NCI-H2029 (cell line): ENCODE data around the gene OXER1.

Experiments used
- DNase-seq: peaks from one replicate; lab custom pipeline; 2025; lab: John Stamatoyannopoulos, UW

Gene OXER1

DNA sequence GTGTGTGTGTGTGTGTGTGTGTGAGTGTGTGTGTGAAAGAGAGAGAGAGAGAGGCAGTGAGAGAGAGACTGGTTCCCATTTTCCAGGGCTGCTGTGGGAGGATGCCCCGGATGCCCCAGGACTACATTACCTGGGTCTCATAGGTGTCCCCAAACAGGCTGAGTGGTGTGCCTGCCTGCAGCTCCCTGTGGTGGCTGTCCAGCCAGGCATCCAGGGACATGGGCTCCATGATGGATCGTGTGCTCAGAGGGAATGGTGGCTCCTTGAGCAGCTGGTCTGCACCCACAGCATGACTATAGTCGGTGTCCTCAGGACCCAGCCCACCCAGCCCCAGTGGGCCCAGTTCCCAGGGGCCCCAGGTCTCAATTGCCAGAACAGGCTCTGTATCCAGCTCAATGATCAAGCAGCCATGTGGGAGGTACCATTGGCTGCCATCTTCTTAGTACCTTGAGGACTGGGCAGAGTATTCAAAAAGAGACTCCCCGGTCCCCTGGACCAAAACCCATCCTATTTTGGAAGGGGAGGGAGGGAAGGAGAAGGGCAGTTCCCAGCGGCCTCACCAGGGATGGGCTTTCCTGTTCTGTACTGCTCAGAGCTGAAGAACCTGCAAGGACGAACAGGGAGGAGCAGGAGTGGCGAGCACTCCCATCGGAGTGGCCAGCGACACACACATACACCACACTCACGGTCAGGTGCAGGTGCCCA lies 5.8 kb upstream of the OXER1 start:
- DNase-seq = no peak

DNA sequence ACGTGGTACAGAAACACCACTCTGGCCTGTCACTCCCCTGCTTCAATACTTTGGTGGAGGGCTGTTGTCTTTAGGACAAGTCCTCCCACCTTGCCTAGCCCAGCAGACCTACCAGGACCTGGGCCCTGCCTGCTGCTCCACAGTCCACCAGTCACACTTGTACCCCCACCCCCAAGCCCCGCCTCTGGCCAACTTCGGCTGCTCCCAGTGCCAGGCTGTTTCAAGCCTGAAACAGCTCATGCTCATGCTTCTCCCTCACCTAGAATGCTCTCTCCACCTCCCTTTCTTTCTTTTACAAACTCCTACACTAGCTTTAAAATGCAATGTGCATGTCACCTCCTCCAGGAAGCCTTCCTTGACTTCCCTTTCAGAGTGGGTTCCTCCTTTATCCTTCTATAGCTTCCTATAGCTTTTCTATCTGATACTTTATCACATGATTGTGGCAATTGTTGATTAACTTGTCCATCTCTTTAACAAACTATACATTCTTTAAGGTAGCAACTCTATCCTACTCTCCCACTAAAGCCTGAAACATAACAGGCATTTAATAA lies 4.8 kb upstream of the OXER1 start:
- no peak for DNase-seq

DNA sequence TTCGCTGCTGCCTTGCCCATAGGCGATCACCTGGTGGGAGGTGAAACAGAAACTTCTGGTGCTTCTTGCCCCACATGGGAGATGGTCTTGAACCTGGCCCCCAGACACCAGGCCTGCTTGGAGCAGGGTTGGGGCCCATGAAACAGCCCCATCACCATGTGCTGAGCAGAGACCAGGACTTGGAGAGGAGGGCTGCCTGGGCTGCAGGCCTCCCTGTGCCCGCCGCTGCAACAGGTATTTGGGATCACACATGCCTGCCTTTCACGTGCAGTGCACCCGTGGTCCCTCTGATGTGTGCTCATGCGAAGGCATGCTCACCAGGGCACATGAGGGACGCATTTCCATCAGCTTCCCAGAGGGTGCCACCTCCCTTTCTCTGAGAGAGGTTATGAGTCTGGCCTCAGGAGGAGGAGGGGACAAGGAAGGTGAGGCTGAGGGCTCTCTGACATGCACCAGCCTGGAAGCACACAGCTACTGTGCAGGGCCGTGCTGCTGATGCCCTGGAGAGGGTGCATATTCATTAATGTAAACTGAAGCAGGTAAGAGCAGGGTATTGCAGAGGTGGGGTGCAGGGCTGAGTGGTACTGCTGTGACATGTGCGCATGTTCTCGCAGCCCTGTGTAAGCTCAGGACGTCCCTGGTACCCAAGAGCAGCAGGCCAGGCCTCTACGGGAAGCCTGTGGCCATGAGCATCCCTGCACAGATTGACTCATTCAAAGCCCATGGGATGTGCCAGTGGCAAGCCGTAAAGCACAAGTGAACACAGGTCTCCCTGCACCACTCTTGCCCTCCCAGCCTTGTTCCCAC lies 4.2 kb upstream of the OXER1 start:
- DNase-seq = no peak

DNA sequence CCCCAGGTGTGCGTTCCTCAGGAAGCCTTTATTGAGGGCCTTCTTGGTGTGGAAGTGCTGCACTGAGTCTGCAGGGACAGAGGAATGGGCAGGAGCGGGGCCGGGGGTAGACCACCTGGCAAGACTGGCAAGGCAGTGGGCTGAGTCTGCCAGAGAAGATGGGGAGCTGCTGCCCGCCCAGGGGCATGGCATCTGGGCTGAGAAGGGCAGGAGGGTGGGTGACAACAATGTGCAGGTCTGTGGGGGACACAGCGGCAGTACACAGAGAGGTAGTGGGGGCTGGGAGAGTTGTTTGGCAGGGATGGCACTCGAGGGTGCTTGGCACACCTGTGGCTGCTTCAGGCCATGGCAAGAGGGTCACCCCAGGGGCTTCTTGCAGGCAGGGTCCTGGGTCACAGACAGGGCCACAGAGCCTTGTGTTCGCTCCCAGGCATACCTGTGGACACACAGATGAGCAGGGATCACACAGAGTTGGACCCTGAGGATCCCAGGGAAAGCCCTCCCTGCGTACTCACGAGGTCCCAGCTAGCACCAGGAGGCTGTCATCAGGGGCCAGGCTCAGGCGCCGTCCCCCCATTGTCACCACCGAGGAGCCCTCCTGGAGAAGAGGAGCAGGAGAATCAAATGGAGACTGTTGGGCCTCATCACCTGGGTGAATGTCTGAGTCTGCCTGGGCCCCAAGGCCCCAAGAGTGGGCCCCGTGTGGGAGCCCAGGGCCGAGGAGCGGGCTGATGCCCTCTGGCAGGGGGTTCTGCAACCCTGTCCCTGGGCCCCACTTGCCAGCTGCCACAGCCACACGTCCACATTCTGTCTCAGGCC lies 3.4 kb upstream of the OXER1 start:
- DNase-seq = no peak

DNA sequence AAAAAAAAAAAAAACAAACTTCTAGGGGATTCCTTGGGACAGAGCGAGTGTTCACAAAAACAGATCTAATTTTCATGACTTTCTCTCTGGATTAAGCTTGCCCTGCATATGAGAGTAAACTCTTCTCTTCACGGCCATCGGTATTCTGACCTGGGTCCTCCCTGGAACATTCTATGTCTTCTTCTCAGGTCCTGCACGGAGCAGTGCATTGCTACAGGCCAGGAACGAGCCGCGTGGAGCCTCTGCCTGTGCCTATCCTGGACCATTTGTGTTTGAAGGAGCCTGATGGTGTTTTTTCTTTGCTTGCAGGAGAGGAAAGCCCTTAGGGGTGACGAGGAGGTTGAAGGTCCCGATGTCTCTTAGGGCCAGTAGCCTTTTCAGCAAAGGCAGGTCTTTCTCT lies 1.8 kb upstream of the OXER1 start:
- DNase-seq = no peak

DNA sequence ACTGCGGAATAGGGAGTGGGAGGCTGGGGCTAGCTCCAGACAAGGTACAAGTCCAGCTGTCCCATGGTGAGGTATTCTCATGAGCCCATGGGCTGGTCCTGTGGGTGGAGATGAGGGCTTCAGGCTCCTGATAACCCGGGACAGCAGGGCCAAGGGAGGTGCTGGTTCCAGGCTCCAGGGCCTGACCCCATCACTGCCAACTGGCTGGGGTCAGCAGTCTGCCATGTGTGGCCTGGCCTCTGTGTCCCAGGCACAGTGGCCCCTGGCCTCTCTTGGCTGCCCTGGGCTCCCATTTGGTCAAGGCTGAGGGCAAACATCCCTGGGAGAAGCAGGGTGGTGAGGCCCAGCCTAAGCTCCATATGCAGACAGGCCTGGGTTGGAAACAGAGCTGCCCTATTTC lies 966 bp upstream of the OXER1 start:
- no peak for DNase-seq

DNA sequence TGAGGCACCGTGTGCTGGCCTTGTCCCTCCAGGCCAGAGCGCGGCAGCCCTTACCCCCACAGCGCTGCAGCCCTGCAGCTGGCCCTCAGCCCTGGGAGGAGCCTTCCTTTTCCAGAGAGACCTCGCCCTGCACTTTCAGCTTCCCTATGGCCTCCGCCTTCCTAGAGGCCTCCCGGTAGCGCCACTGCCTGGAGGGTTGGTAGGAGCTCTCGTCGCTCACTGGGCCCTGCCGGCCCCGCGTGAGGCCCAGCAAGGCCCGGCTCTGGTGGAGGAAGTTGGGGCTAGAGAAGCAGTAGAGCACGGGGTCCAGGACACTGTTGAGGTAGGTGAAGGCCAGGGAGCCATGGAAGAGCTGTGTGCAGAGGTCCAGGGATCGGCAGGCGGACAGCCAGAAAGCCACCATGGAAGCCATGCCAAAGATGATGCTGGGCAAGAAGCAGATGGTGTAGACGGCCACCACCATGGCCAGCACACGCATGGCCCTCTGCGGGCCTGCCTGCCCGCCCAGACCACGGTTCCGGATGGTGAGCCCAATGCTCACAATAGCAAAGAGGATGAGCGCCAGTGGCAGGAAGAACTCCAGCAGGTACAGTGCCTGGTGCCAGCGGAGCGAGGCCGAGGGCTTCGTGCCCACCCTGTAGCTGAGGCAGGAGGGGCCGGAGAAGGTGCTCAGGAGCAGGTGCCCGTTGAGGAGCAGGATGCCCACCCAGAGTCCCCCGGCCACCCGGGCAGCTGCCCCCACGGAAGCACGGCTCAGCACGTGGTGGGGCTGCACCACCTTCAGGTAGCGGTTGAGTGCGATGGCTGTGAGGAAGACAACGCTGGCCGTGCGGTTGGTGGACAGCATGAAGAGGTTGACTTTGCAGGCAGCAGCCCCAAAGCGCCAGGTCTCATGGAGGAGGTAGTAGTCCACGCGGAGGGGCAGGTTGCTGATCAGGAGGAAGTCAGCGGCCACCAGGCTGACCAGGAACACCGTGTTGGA lies 821 bp downstream of the OXER1 start:
- no peak for DNase-seq

DNA sequence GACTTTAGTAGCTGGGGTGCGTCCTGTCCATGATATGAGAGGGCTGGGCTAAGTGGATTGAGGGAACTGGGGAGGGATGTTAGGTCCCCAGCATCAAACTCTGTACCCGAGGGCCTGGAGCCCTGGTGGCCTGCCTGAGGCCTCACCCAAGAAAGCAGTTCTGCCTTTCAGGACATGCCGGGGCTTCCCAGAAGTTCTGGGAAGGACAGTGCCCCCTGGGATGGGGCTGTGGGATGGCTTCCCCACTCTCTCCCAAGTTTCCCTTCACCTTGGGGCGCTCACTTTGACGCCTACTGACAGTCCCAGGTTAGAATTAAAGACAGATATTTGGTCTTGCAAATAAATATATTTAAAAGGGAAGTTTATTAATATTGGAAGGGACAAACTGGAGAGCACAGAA lies 1.8 kb downstream of the OXER1 start:
- DNase-seq = no peak

DNA sequence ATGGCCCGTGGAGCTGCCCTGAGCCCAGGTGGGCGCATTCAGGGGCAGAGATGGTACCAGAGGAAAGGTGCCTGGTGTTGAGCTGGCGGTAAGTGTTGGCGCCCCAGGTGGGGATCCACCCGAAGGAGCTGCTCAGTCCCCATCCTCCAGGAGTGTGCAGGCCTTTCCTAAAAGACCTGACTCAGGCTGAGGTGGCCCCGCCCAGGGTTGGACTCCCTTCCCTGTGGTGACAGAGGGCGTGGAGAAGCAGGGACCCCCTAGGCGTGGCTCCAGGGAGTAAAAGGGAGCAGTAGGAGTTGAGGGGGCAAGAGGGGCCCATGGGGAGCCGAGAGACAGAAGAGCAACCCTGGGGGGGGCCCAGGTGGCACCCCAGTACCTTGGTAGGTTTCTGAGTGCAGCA lies 2.4 kb downstream of the OXER1 start:
- no peak for DNase-seq

DNA sequence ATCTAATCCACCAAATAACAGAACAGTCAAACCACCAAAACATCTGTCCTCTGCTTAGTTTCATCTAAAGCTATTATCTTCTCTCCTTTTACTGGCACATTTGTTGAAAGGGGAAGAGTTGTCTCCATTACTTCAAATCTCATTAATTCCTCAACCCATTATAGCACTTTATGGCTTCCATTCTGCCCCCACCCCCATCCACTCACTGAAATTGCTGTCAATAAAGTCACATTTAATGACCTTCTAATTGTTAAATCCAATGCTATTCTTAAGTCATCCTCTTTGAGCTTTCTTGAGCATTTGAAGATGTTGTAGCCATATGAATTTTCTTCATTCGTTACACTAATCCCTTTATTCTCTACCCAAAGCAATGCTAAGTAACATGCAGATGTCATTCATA lies 5.2 kb downstream of the OXER1 start:
- no peak for DNase-seq

DNA sequence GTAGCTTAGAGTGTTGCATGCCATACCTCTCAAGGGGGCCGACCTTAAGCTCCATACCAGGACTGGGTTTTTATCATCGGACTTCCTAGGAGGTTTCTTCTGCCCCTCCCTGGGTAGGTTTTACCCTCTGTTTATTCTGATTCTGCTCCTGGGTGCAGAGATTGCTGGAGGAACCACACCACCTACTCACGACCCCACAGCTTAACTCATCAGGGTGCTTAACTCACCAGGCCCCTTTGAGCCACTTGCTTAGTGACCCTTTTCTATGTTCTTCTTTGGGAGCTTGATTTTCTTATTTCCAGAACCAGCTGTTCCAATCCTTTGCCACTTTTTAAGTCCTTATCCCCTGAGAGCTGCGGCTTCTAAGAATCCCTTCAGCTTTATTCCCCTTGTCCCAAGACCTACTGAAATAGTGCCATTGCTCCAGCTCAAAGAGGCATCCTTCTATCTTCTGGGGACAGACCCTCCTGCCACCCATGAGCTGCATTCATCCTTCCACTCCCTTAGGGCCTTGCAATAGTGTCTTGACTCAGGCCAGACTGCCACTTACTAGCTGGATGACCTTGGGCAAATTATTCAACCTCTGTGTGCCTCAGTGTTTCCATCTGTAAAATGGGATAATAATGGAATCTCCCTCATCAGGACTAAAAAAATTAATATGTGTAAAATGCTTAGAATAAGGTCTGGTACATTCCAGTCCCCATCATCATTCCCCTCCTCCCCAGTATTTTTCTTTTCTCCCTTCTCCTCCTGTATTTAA lies 5.8 kb downstream of the OXER1 start:
- no peak for DNase-seq

DNA sequence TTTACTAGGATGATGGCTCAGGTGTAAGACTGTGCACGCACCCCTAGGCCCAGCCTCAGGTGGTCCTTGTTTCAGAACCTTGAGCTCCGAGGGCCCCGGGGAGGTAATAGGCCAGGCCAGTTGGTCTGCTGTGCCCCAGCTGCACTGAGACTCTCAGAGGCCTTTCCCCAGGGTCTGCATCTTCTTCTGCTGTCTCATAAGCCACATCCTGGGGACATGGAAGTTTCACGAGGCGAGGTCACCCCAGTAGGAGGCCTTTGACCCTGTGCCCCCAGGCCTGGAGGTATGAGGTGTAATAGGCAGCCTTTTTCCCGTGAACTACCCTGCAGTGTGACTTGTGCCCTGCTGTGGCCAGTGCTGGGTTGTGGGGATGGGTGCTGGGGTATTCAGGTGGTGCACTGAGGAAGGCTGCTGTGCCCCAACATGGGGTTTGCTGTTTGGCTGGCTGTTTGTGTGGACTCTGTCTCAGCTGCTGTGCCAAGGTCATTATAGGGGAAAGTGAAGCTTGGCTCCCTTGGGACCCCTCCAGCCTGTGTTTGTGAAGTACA lies 6.9 kb downstream of the OXER1 start:
- no peak for DNase-seq

DNA sequence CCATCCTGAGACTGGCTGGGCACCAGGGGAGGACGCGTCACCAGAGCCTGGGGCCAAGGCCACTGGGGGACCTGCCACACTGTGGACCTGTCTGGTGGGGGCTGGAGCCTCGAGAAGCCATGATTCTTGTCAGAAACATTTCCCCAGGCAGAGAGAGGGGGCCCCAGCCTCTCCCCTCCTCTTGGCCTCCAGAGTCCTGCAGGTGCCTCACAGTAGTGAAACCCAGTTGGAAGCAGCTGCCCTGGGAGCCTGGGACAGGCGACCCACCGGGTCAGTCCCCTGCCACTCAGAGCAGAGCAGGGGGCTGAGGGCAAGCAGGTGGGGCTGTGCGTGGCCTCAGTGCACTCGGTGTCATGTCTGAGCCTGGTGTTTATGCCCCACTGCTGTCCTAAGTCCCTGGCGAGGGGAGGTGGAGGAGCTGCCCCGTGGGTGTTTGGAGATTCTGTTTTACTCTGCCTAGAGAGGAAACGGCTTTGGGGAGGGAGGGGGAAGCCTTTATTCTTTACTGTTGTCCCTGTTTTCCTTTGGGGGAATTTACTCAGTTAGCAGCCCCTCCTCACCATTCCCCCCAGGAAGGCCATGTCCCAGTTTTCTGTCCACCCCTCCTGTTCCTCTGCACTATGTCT lies 7.7 kb downstream of the OXER1 start:
- DNase-seq = no peak

DNA sequence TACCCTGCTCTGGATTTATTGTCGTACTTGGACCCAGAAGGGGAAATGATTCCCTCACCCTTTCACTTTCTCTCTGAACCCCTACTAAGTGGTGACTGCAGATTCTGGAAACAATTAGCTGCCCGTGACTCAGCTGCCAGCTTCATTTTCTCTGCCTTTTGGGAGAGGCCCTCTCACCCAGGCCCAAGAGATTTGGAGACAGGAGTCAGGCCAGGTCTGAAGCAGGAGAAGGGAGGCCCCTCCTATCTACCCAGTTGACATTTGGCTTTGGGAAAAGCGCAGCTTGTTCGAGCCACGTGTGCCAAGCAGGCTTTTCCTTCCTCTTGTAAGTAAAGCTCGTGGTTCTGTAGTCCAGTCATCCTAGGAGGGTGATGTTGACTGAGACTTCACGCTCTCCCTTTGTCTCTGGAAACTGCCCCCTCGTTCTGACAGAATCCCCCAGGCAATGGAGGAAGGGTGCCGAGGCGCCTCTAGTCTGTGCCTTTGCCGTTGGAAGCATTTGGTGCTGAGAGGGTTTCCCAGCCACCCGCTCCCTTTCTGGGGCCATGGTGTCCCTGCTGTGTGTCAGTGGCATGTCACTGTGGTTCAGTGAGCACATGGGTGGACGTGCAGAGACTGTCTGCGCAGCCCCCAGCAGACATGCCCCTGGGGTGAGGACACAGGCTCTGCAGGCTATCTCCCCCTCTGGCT lies 8.6 kb downstream of the OXER1 start:
- DNase-seq = no peak

DNA sequence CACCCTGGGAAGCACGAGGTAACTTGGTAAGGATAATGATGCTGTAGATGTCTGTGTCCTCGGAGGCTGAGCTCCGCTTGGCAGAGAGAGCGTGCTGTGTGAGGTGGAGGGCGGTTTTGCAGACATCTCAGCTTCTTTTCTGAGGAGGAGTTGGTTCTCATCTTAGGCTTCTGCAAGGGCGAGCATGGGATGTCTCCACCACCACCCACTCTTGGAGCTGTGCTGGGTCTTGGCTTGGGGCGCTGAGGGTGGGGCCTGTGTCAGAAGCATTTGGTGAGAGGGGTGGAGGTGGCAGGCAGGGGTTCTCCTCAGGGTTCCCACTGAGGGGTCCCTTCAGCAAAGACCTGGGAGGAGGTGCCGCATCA lies 9.2 kb downstream of the OXER1 start:
- no peak for DNase-seq

DNA sequence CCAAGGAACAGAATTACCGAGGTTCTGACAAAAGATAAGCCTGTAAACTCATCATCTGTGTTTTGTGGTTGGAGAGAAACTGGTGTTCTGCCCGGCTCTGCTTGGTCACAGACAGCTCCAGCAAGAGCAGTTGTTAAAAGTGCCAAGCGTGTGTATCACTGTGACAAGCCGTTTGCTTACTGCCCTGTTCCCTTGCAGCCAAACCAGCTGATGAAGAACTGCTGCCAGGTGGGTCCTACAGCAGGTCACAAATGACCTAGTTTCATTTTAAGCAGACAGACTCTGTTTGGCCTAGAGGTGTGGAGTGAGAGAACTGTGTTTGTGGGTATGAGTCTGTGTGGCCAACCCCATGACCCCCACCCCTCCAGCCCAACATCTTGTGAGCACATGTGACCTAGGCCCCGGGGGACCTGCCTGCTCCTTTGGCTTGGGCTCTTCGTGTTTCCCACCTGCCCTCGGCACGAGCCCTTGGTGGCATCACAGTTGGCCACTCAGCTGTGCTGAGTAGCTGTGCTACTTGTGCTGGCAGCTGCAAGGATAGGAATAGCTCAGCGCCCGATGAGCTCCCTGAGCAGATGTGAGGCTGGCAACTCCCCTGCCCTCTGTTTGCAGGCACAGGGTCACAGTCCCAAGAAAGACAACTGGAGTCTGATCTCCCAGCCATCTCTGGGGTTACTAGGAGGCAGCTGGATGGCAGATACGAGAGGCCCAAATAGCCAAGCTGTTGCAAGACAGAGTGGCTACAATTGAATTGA lies 9.7 kb downstream of the OXER1 start:
- DNase-seq = peak; percentile 20

DNA sequence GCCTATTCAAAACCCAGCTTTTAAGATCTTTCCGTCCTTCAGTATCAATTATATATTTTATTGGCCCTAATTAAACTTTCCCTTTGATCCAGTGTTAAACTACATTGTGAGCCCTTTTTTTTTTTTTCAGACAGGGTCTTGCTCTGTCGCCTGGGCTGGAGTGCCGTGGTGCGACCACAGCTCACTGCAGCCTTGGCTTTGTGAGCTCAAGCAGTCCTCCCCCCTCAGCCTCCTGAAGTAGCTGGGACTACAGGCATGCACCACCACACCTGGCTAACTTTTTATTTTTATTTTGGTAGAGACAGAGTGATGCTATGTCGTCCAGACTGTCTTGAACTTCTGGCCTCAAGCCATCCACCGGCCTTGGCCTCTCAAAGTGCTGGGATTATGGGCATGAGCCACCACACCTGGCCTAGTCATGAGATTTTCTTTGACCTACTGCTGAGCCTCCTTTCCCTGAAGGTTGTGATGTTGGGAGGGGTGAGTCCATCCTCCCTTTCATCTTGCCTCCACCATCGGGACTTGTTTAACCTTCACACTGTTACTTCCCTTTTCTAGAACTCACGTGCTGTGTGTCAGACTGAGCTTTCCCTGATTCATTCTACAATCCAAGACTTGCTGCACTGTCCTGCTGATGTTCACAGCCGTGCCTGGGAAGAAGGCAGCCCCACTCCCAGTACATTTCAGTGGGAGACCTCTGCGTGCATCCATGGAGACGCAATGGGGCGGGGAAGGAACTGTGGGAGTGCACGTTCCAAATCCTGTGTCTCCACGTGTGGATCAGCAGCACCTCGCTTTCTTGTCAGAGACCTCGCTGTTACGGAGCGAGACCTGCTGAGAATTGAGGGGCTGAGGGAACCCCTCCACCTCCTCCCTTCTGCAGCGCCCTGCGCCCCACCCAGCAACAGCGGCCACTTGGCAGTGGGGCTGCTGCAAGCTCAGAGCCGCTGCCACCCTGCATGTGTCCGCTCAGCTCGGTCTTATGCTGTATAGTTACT lies 10.8 kb downstream of the OXER1 start:
- no peak for DNase-seq
